HCT116 (cell line): ENCODE measurements around the gene TRIM66. TPM values are rescaled to one million over a fixed set of nuclear protein-coding genes. Genes with fewer than 3 reads are reported as not detected.

Source experiments
- ATAC-seq: fragments of 200-7000 bp; cut with Tn5 transposase; 2 replicates; pipeline ENCODE4 v1.9.1; 2020; ENCODE audit warnings: mild to moderate bottlenecking, moderate library complexity
- BruUV-seq: library from RNA; stranded (reverse); fragments of 400-500 nt; replicated peaks from 2 replicates; lab custom pipeline; 2021; lab: Mats Ljungman, UMichigan
- CTCF ChIA-PET: fragments of 300-600 bp; sonication (Branson Sonifier 250); formaldehyde crosslinking; loops from one replicate; lab custom pipeline; 2021; ENCODE audit warnings: antibody characterized with exemption; lab: Charles Lee
- POLR2A ChIA-PET: fragments of 300-600, 350-600 bp; sonication (Branson Sonifier 250); formaldehyde crosslinking; loops from one replicate; lab custom pipeline; 2021; ENCODE audit warnings: antibody characterized with exemption; lab: Charles Lee
- RAD21 ChIA-PET, 2 experiments: fragments of 300-600 bp; sonication (Branson Sonifier 250); formaldehyde crosslinking; loops; one replicate each; lab custom pipeline; 2023; ENCODE audit warnings: low total read pairs in 2 of 2; ENCODE audit not compliant: uncharacterized antibody in 2 of 2, unreplicated experiment in 2 of 2, low non-redundant PET in 1 of 2; lab: Charles Lee
- DNase-seq: peaks from one replicate; pipeline ENCODE4 v3.0.0-alpha.2; 2010; ENCODE audit warnings: low read depth, low spot score
- H2AFZ ChIP-seq: fragments of 200-600 bp; shearing (Covaris generic), sonication (generic); 2 replicates; pipeline ENCODE4 v1.6.1; 2017; ENCODE audit warnings: low read depth, mixed run types, mixed read lengths, antibody characterized with exemption, low read length; ENCODE audit not compliant: poor library complexity, severe bottlenecking
- H3K27ac ChIP-seq: 2 replicates; pipeline ENCODE4 v1.5.1; 2012; ENCODE audit warnings: low read depth, low read length
- H3K27me3 ChIP-seq: fragments of 200-600 bp; sonication (generic); 2 replicates; pipeline ENCODE4 v1.6.1; 2016; ENCODE audit warnings: mixed run types, low read length, mixed read lengths; ENCODE audit not compliant: insufficient read depth
- H3K36me3 ChIP-seq, 2 experiments: fragments of 200-500 bp in 1 of 2; fragments of 200-600 bp in 1 of 2; sonication (Bioruptor generic) in 1 of 2; sonication (generic) in 1 of 2; 2 replicates each; pipeline versions ENCODE4 v1.5.1 to v1.6.1; 2014 to 2016; ENCODE audit warnings: low read length in 2 of 2, inconsistent platforms in 1 of 2, mixed read lengths in 1 of 2, mixed run types in 1 of 2; ENCODE audit not compliant: insufficient read depth in 2 of 2, control insufficient read depth in 1 of 2
- H3K4me1 ChIP-seq, 2 experiments: fragments of 200-600 bp in 1 of 2; sonication (generic) in 1 of 2; 2 replicates each; pipeline versions ENCODE4 v1.5.1 to v1.6.1; 2012 to 2017; ENCODE audit warnings: low read length in 2 of 2, inconsistent platforms in 1 of 2, mild to moderate bottlenecking in 1 of 2, mixed read lengths in 1 of 2, mixed run types in 1 of 2, moderate library complexity in 1 of 2; ENCODE audit not compliant: insufficient read depth in 2 of 2, control insufficient read depth in 1 of 2
- H3K4me2 ChIP-seq: fragments of 200-600 bp; sonication (generic); 2 replicates; pipeline ENCODE4 v1.6.1; 2017; ENCODE audit warnings: mixed run types, low read length, mixed read lengths
- H3K4me3 ChIP-seq, 2 experiments: fragments of 200-600 bp in 1 of 2; sonication (generic) in 1 of 2; replicated peaks in 1 of 2; 2 replicates each; pipeline ENCODE4 v1.5.1; 2011 to 2016; ENCODE audit warnings: low read length in 2 of 2, control low read depth in 1 of 2, low read depth in 1 of 2, mild to moderate bottlenecking in 1 of 2, mixed read lengths in 1 of 2, mixed run types in 1 of 2
- H3K79me2 ChIP-seq: fragments of 200-600 bp; sonication (generic); 2 replicates; pipeline ENCODE4 v1.6.1; 2017; ENCODE audit warnings: mild to moderate bottlenecking, mixed run types, low read length, moderate library complexity, mixed read lengths; ENCODE audit not compliant: insufficient read depth
- H3K9ac ChIP-seq: fragments of 200-600 bp; sonication (generic); 2 replicates; pipeline ENCODE4 v1.6.1; 2016; ENCODE audit warnings: low read length, mixed read lengths
- H3K9me2 ChIP-seq: fragments of 200-600 bp; sonication (generic), shearing (Covaris generic); 2 replicates; pipeline ENCODE4 v1.6.1; 2017; ENCODE audit warnings: mixed run types, mild to moderate bottlenecking, moderate library complexity; ENCODE audit not compliant: insufficient read depth
- H3K9me3 ChIP-seq, 2 experiments: fragments of 200-500 bp in 1 of 2; fragments of 200-600 bp in 1 of 2; sonication (Bioruptor generic) in 1 of 2; sonication (generic) in 1 of 2; 2 replicates each; pipeline ENCODE4 v1.6.1; 2014 to 2017; ENCODE audit warnings: low read length in 2 of 2, mixed read lengths in 2 of 2, inconsistent platforms in 1 of 2, low read depth in 1 of 2, mild to moderate bottlenecking in 1 of 2, mixed run types in 1 of 2, moderate library complexity in 1 of 2; ENCODE audit not compliant: control insufficient read depth in 1 of 2, insufficient read depth in 1 of 2
- H4K20me1 ChIP-seq: fragments of 200-600 bp; sonication (generic), shearing (Covaris generic); 2 replicates; pipeline ENCODE4 v1.6.1; 2017; ENCODE audit warnings: mixed run types, mild to moderate bottlenecking, moderate library complexity; ENCODE audit not compliant: insufficient read depth
- CEBPB ChIP-seq: IDR thresholded peaks from 2 replicates; pipeline ENCODE4 v1.6.1; 2012; ENCODE audit warnings: low read depth
- ELF1 ChIP-seq: IDR thresholded peaks from 2 replicates; pipeline ENCODE4 v1.6.1; 2012; ENCODE audit warnings: low read depth, borderline replicate concordance
- FOSL1 ChIP-seq: IDR thresholded peaks from 2 replicates; pipeline ENCODE4 v1.6.1; 2012; ENCODE audit warnings: low read depth
- JUND ChIP-seq: IDR thresholded peaks from 2 replicates; pipeline ENCODE4 v1.6.1; 2012
- MAX ChIP-seq: IDR thresholded peaks from 2 replicates; pipeline ENCODE4 v1.6.1; 2012
- POLR2A ChIP-seq: IDR thresholded peaks from 2 replicates; pipeline ENCODE4 v1.7.0; 2011; ENCODE audit warnings: borderline replicate concordance; ENCODE audit not compliant: insufficient read depth, insufficient read length; ENCODE audit errors: extremely low read depth
- RAD21 ChIP-seq: IDR thresholded peaks from 2 replicates; pipeline ENCODE4 v1.6.1; 2012; ENCODE audit warnings: low read depth, mild to moderate bottlenecking
- REST ChIP-seq: IDR thresholded peaks from 2 replicates; pipeline ENCODE4 v1.6.1; 2012; ENCODE audit warnings: low read depth
- SIN3A ChIP-seq: IDR thresholded peaks from 2 replicates; pipeline ENCODE4 v1.6.1; 2012; ENCODE audit warnings: low read depth
- SP1 ChIP-seq: IDR thresholded peaks from 2 replicates; pipeline ENCODE4 v1.6.1; 2012; ENCODE audit warnings: low read depth
- SRF ChIP-seq: IDR thresholded peaks from 2 replicates; pipeline ENCODE4 v1.6.1; 2012; ENCODE audit warnings: low read depth
- TCF7L2 ChIP-seq: IDR thresholded peaks from 2 replicates; pipeline ENCODE4 v1.7.0; 2011; ENCODE audit warnings: borderline replicate concordance, inconsistent platforms; ENCODE audit not compliant: insufficient read depth, insufficient read length; ENCODE audit errors: extremely low read depth
- YY1 ChIP-seq: IDR thresholded peaks from 2 replicates; pipeline ENCODE4 v1.6.1; 2011; ENCODE audit warnings: low read length, low read depth, moderate library complexity, mild to moderate bottlenecking; ENCODE audit not compliant: insufficient replicate concordance; ENCODE audit errors: extremely low read depth
- intact Hi-C: fragments of 100-400 bp; cut with micrococcal nuclease; formaldehyde crosslinking; loops from 2 replicates; pipeline ENCODE4 v1.10.0; 2022
- total RNA-seq: library from RNA; stranded (reverse); gene quantifications from one replicate; pipeline ENCODE4 v1.2.1, GENCODE V29; 2021; ENCODE audit not compliant: unreplicated experiment

TRIM66 gene
- total RNA-seq, 1 experiment from 2014 or later, result 24.8 TPM

- TF ChIP-seq REST, result no peak
- TF ChIP-seq SRF, result no peak
- no peak for TF ChIP-seq YY1
- TF ChIP-seq JUND, result no peak
- no peak for TF ChIP-seq ELF1
- no peak for TF ChIP-seq TCF7L2
These were observed 85.3 kb downstream of the TRIM66 start (continued) for GRCh38 chr11:8597182-8597581.

GRCh38 chr11:8596504-8597046 is 85.9 kb downstream of the TRIM66 start:
- H3K27me3 ChIP-seq, result no peaks in the 10 kb centered on the region
- peaks cover 6 to 19% of the 10 kb centered on the region in 2 experiments; a peak in 3 of 4 replicates for H3K4me1 ChIP-seq
- ATAC-seq (no peak), DNase-seq (no peak)
- no peaks in the 10 kb centered on the region for H4K20me1 ChIP-seq
- ChIA-PET POLR2A (interaction anchor here (0.7 kb wide), 1 partner anchor 10 kb away, joined by 4 read pairs; no protein-coding TSS in a partner anchor), CTCF (interaction anchor here (1.1 kb wide), 1 partner anchor 938 kb away, joined by 3 read pairs; no protein-coding TSS in a partner anchor), RAD21 (no interaction called here)
- H3K4me2 ChIP-seq, result no peak overlapping the region
- no peaks in the 10 kb centered on the region for H3K9me2 ChIP-seq
- intact Hi-C loops, result no loop called here
- no peaks in the 10 kb centered on the region for H3K9me3 ChIP-seq
- no peaks in the 10 kb centered on the region for H3K36me3 ChIP-seq
- no TSS peak for BruUV-seq
- no peak overlapping the region for H3K4me3 ChIP-seq
- no peak for TF ChIP-seq YY1
- TF ChIP-seq SIN3A, result no peak
- no peak for TF ChIP-seq MAX
- TF ChIP-seq POLR2A, result no peak
- no peak for TF ChIP-seq RAD21
- no peak for TF ChIP-seq CEBPB
- TF ChIP-seq TCF7L2, result no peak
- TF ChIP-seq FOSL1, result no peak
- no peak for TF ChIP-seq SP1
- no peak overlapping the region for H3K27ac ChIP-seq
- no peak overlapping the region for H2AFZ ChIP-seq
- H3K9ac ChIP-seq, result no peak overlapping the region
- no peaks in the 10 kb centered on the region for H3K79me2 ChIP-seq
